Adrenal gland (tissue), 12 donors: ENCODE results near the gene FBXO2. TPM values are rescaled to one million over a fixed set of nuclear protein-coding genes. Genes with fewer than 3 reads are reported as not detected.

Source experiments
- DNase-seq, 7 donors: peaks; one replicate each; pipeline ENCODE4 v3.0.0-alpha.2; 2019 to 2020
- H3K27ac ChIP-seq, 5 donors: fragments of 200-600 bp; sonication (generic) in 4 of 5; 1 replicate in 3 of 5; 2 replicates in 2 of 5; pipeline versions ENCODE4 v1.5.1 to v1.8.0; 2016 to 2020; ENCODE audit warnings: mild to moderate bottlenecking in 1 of 5
- H3K27me3 ChIP-seq: fragments of 200-600 bp; 2 replicates; pipeline ENCODE4 v1.8.0; 2021
- H3K36me3 ChIP-seq, 2 donors: fragments of 200-600 bp; replicated peaks in 1 of 2; 1 replicate in 1 of 2; 2 replicates in 1 of 2; pipeline versions ENCODE4 v1.5.1 to v1.8.0; 2018 to 2022
- H3K4me1 ChIP-seq, 2 donors: fragments of 200-600 bp; replicated peaks in 1 of 2; 1 replicate in 1 of 2; 2 replicates in 1 of 2; pipeline versions ENCODE4 v1.5.1 to v1.8.0; 2018 to 2021
- H3K4me3 ChIP-seq, 4 donors: fragments of 200-600 bp; sonication (generic) in 3 of 4; one replicate each; pipeline ENCODE4 v1.5.1; 2016 to 2018
- H3K9me3 ChIP-seq, 3 donors: fragments of 200-600 bp; sonication (generic) in 1 of 3; replicated peaks in 1 of 3; 1 replicate in 2 of 3; 2 replicates in 1 of 3; pipeline versions ENCODE4 v1.5.1 to v1.8.0; 2016 to 2021
- POLR2A ChIP-seq, 2 donors: fragments of 450-650 bp; IDR thresholded peaks; one replicate each; pipeline ENCODE4 v1.6.1; 2017; ENCODE audit warnings: antibody characterized with exemption in 2 of 2, mild to moderate bottlenecking in 2 of 2, moderate library complexity in 1 of 2
- WGBS, 4 donors: extraction: QIAGEN DNeasy Blood & Tissue Kit in 2 of 4; methylation state at CpG; one replicate each; pipeline versions ENCODE4 v1.1.5 to v1.1.7; 2013 to 2017; 5-methylcytosine and 5-hydroxymethylcytosine counted together
- intact Hi-C, 2 donors: fragments of 100-400 bp; cut with DNase I; formaldehyde crosslinking; loops; one replicate each; pipeline versions ENCODE4 v1.14.1 to v1.15.0; 2022 to 2023
- polyA plus RNA-seq, 3 donors: library from polyadenylated mRNA; stranded (reverse); fragments of 200-250 nt in 2 of 3; fragments of 350-450 nt in 1 of 3; fragmentation: Illumina TruSeq in 1 of 3; extraction: RNeasy Lipid Tissue Mini Kit (QIAGEN cat#74804) in 1 of 3; gene quantifications; one replicate each; pipeline ENCODE4 v1.2.3, GENCODE V29; 2013 to 2014
- total RNA-seq, 9 donors: library from RNA; depleted of rRNA in 4 of 9; stranded (reverse); fragments of >200 nt in 4 of 9; fragments of 120-200 nt in 1 of 9; fragmentation: NEBNext Ultra II Directional in 1 of 9; extraction: Animal tissue kit (Norgen Biotek cat#: 25700) in 1 of 9; gene quantifications; one replicate each; pipeline versions ENCODE4 v1.1.0 to v1.2.4, GENCODE V29; 2013 to 2023
- TF ChIP-seq, protein P1 (sequence below), 6 experiments: fragments of 450-650 bp in 4 of 6; fragments of 200-600 bp in 2 of 6; sonication (generic) in 1 of 6; IDR thresholded peaks; 1 replicate in 5 of 6; 2 replicates in 1 of 6; pipeline versions ENCODE4 v1.5.1 to v1.8.0; 2016 to 2021; ENCODE audit warnings: antibody characterized with exemption in 6 of 6, mild to moderate bottlenecking in 2 of 6, moderate library complexity in 1 of 6
- donor health status: healthy with polysubstance abuse.
- donor health status: Bipolar disorder and iron deficiency.
- donor health status: DM: yes; HTN: yes; CAD: no.
- donor health status: DM: no; HTN: no; CAD: no.
- donor health status: DM: no; HTN: no; CAD: no.
- donor health status: DM: yes; HTN: yes; CAD: no.

The FBXO2 gene
- total and polyA plus RNA-seq, 12 donors, result 2.5 to 86.6 (median 30.2) TPM

DNA sequence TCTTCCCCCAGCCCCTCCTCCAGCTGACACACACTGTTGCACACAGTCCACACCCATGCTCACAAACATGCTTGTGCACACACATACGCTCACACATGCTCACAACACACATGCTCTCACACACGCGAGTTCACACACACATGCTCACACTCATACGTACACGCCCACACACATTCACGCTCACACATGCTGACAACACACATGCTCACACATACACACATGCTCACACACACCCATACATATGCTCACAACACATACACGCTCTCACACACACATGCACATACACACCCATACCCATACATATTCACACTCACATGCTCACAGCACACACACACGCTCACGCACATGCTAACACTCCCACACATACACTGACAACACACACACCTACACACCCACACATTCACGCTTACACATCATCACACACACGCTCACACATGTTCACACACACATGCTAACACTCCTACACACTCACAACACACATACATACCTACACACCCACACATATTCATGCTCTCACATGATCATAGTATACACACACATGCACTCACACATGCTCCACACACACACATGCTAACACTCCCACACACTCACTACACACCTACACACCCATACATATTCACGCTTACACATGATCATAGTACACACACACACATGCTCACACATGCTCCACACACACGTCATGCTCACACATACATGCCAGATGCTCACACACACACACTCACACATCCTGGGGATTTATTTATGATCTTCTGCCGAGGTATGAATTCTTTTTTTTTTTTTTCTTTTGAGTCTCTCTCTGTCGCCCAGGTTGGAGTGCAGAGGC, 48.0 kb upstream of the FBXO2 start:
- H3K4me1 ChIP-seq, result peaks cover 0 to 7% of the 10 kb centered on the region in 2 donors
- H3K36me3 ChIP-seq, result no peaks in the 10 kb centered on the region
- no peak for DNase-seq
- intact Hi-C loops, result no loop called here
- no peak overlapping the region for H3K4me3 ChIP-seq
- no peak for TF ChIP-seq POLR2A (IDR thresholded peaks at IDR 0.05)
- TF ChIP-seq, protein P1, sequence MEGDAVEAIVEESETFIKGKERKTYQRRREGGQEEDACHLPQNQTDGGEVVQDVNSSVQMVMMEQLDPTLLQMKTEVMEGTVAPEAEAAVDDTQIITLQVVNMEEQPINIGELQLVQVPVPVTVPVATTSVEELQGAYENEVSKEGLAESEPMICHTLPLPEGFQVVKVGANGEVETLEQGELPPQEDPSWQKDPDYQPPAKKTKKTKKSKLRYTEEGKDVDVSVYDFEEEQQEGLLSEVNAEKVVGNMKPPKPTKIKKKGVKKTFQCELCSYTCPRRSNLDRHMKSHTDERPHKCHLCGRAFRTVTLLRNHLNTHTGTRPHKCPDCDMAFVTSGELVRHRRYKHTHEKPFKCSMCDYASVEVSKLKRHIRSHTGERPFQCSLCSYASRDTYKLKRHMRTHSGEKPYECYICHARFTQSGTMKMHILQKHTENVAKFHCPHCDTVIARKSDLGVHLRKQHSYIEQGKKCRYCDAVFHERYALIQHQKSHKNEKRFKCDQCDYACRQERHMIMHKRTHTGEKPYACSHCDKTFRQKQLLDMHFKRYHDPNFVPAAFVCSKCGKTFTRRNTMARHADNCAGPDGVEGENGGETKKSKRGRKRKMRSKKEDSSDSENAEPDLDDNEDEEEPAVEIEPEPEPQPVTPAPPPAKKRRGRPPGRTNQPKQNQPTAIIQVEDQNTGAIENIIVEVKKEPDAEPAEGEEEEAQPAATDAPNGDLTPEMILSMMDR (IDR thresholded peaks at IDR 0.05), result no peak
- peaks cover 5% of the 10 kb centered on the region for H3K27me3 ChIP-seq
- no peak overlapping the region for H3K27ac ChIP-seq
- 53 to 66% (median 58%) methylated on average over 15 of the region's 15 CpGs for WGBS, 4 donors
- no peaks in the 10 kb centered on the region for H3K9me3 ChIP-seq

DNA sequence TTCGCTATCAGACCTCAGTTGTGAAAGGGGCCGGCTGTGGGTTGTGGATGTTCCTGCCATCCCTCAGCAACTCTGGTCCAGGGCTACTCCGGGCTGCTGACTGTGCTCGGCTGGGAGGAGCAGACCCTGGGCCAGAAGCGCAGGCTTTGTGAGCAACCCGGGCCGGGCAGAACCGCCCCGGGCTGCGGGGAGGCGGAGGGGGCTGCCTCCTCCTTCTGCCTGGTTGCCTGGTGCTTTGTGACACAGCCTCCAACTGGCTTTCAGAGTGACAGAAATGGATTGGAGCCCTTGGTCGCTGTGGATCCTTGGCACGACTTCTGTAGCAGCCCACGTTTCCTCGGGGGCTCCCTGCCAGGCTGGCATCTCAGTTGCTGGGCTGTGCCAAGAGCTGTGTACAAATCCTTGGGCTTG, 47.3 kb upstream of the FBXO2 start:
- Histone ChIP-seq H3K4me1 (peaks cover 0 to 7% of the 10 kb centered on the region in 2 donors), H3K27me3 (peaks cover 5% of the 10 kb centered on the region), H3K9me3 (no peaks in the 10 kb centered on the region), H3K27ac (no peak overlapping the region), H3K36me3 (no peaks in the 10 kb centered on the region), H3K4me3 (no peak overlapping the region)
- intact Hi-C loops, result no loop called here
- DNase-seq, result peak; percentile 68 to 78 (median 73)
- TF ChIP-seq, protein P1 (IDR thresholded peaks at IDR 0.05), result no peak
- TF ChIP-seq POLR2A (IDR thresholded peaks at IDR 0.05), result no peak
- 22 to 41% (median 30%) methylated on average over 2 to 15 of the region's 15 CpGs for WGBS, 4 donors

DNA sequence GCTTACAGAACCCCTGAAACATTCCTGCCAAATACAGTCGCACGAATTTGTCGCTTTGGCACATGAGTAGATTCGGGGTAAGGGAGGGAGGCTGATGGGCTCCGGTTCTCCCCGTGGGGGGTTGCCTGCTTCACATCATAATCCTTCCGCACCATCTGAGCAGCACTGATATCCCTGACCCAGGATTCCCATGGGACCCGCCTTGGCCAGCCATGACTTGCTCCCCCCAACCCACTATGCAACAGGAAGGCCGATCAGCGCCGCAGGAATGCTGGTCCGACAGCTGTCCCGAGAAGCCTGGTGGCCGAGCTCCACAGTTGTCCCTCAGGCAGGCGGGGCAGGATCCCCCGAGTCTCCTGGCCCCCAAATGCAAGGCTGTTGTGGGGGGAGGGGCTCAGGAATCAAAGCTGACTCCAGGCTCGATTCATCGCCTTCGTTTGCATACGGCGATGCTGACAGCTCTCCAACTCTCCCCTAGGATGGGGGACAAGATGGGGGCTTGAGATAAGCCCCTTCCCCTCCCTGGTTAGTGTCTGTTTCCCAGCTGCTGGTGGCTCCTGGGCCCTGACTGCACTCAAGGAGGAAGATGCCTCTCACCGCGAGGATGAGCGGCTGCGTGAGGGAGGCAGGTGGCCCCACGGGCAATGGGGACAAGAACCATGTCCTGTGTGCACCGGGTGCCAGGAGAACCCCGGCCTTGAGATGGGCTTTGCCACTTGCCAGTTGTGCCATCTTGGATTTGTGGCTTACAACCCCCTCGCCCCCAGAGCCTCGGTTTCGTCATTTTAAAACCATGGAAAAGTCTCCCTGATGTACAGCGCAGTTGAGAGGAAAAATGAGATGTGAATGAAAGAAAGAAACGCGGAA, 46.6 kb upstream of the FBXO2 start:
- H3K4me1 ChIP-seq, result peaks cover 0 to 7% of the 10 kb centered on the region in 2 donors
- no peak for DNase-seq
- peaks cover 5% of the 10 kb centered on the region for H3K27me3 ChIP-seq
- WGBS, 4 donors, result 43 to 56% (median 48%) methylated on average over 26 to 34 of the region's 34 CpGs
- H3K27ac ChIP-seq, result no peak overlapping the region
- H3K36me3 ChIP-seq, result no peaks in the 10 kb centered on the region
- TF ChIP-seq, protein P1 (IDR thresholded peaks at IDR 0.05), result no peak
- no peak for TF ChIP-seq POLR2A (IDR thresholded peaks at IDR 0.05)
- intact Hi-C loops, result no loop called here
- no peak overlapping the region for H3K4me3 ChIP-seq
- no peaks in the 10 kb centered on the region for H3K9me3 ChIP-seq

DNA sequence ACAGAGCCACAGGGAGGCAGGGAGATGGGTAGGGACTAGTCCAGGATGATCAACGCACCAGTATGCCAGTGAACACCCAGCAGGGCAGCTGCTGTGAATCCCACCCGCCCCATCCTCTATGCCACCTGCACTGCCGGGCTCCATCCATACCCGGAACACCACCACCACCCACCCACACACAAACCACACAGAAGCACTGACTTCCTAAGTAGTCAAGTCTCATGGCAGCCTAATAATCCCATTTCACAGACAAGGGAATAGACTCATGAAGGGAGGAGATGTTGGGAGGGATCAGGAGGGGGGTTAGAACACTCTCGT, 43.6 kb upstream of the FBXO2 start:
- Histone ChIP-seq H3K9me3 (no peaks in the 10 kb centered on the region), H3K4me3 (no peak overlapping the region), H3K27me3 (peaks cover 13% of the 10 kb centered on the region), H3K4me1 (peaks cover 0 to 7% of the 10 kb centered on the region in 2 donors), H3K36me3 (no peaks in the 10 kb centered on the region), H3K27ac (no peak overlapping the region)
- 71 to 91% (median 72%) methylated on average over 2 to 5 of the region's 5 CpGs for WGBS, 4 donors
- TF ChIP-seq, protein P1 (IDR thresholded peaks at IDR 0.05), result no peak
- no peak for TF ChIP-seq POLR2A (IDR thresholded peaks at IDR 0.05)
- no peak for DNase-seq
- intact Hi-C loops, result no loop called here
